ENCODE measurements around the gene TRIO. TPM values are rescaled to one million over a fixed set of nuclear protein-coding genes. Genes with fewer than 3 reads are reported as not detected.

Gene TRIO
- total and polyA plus RNA-seq, 12 donors, result 26.2 to 85.2 (median 61.9) TPM

DNA sequence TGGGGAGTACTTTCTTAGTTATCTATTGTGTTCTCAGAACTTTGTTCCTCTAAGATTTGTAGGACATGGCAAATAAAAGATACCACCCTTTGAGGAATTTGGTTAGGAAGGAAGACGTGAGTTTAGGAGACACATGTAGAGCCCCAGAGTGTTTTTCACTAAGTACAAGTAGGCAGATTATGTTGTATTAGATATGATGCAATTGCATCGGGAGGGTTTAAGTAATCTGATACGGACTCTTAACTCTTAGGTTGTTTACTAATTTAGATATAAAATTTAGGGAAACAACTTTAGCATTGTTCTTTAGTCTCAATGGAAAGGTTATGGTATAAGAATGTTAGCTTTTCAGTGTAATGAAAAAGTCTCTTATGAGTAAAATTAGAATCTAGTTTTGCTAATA, 84.4 kb downstream of the TRIO start:
- H3K27ac ChIP-seq, result peak overlapping the region in 1 of 10 donors; percentile 16
- TF ChIP-seq, protein P1, sequence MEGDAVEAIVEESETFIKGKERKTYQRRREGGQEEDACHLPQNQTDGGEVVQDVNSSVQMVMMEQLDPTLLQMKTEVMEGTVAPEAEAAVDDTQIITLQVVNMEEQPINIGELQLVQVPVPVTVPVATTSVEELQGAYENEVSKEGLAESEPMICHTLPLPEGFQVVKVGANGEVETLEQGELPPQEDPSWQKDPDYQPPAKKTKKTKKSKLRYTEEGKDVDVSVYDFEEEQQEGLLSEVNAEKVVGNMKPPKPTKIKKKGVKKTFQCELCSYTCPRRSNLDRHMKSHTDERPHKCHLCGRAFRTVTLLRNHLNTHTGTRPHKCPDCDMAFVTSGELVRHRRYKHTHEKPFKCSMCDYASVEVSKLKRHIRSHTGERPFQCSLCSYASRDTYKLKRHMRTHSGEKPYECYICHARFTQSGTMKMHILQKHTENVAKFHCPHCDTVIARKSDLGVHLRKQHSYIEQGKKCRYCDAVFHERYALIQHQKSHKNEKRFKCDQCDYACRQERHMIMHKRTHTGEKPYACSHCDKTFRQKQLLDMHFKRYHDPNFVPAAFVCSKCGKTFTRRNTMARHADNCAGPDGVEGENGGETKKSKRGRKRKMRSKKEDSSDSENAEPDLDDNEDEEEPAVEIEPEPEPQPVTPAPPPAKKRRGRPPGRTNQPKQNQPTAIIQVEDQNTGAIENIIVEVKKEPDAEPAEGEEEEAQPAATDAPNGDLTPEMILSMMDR (IDR thresholded peaks at IDR 0.05), result no peak
- ATAC-seq, result no peak
- peaks cover 0 to 91% (median 49%) of the 10 kb centered on the region in 9 donors for H3K4me1 ChIP-seq
- H3K36me3 ChIP-seq, result no peaks in the 10 kb centered on the region
- intact Hi-C loops (cut with DNase I), result no loop called here
- no peaks in the 10 kb centered on the region for H3K9me3 ChIP-seq
- WGBS, 2 donors, result 48 to 49% methylated on average over 3 of the region's 3 CpGs
- no peak for DNase-seq
- H3K27me3 ChIP-seq, result no peaks in the 10 kb centered on the region
- H3K4me3 ChIP-seq, result no peak overlapping the region

DNA sequence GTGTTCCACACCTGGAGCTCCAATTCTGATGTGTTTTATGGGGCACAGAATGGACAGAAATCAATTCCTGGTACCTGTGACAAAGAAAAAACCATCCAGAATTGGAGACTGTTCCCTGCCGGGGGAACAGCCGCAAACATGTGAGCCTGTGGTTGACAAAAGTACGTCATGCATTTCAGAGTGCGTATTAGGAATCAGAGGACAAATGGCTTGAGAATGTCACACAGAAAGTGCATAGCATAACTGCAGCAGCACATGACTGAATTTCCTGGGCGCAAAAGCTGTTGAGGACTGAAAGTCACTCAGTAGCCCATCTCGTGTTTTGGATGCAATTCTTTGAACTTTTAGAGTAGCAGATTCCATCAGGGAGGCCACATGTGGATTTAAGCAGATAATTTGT, 85.1 kb downstream of the TRIO start:
- no peaks in the 10 kb centered on the region for H3K36me3 ChIP-seq
- no peaks in the 10 kb centered on the region for H3K27me3 ChIP-seq
- ATAC-seq (peak in 2 of 8 donors; percentile 38 to 56), DNase-seq (no peak)
- H3K27ac ChIP-seq, result peak overlapping the region in 1 of 10 donors; percentile 8
- TF ChIP-seq, protein P1 (IDR thresholded peaks at IDR 0.05), result no peak
- H3K9me3 ChIP-seq, result no peaks in the 10 kb centered on the region
- intact Hi-C loops (cut with DNase I), result no loop called here
- H3K4me3 ChIP-seq, result no peak overlapping the region
- peaks cover 0 to 84% (median 43%) of the 10 kb centered on the region in 9 donors for H3K4me1 ChIP-seq
- WGBS, 2 donors, result 73 to 86% methylated on average over 6 of the region's 6 CpGs

DNA sequence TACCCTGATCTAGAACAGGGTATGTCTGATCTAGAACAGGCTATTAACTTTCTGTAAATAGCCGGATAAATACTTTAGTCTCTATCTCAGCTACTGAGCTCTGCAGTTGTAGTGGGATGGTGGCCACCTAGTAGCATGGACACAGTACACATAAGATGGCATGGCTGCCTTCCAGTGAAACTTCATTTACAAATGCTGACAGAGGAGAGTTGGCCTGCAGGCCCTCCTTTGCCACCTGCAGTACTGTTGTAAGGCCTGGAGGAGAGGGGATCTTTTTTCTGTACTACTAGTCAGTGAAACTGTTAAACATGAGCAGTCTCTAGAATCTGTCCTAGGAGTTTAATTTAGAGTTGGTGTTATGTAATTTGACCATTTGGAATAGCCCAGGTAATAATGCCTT, 86.0 kb downstream of the TRIO start:
- no peaks in the 10 kb centered on the region for H3K9me3 ChIP-seq
- H3K36me3 ChIP-seq, result no peaks in the 10 kb centered on the region
- H3K4me1 ChIP-seq, result peaks cover 0 to 75% (median 33%) of the 10 kb centered on the region in 9 donors
- H3K27me3 ChIP-seq, result no peaks in the 10 kb centered on the region
- ATAC-seq (peak in 7 of 8 donors; percentile 52 to 90 (median 77)), DNase-seq (peak in 1 of 2 donors; percentile 30)
- H3K27ac ChIP-seq, result peak overlapping the region in 2 of 10 donors; percentile 1 to 38
- intact Hi-C loops (cut with DNase I), result no loop called here
- no peak overlapping the region for H3K4me3 ChIP-seq
- TF ChIP-seq, protein P1 (IDR thresholded peaks at IDR 0.05), result no peak
- WGBS, 2 donors, result 62 to 65% methylated on average over 1 of the region's 1 CpG

DNA sequence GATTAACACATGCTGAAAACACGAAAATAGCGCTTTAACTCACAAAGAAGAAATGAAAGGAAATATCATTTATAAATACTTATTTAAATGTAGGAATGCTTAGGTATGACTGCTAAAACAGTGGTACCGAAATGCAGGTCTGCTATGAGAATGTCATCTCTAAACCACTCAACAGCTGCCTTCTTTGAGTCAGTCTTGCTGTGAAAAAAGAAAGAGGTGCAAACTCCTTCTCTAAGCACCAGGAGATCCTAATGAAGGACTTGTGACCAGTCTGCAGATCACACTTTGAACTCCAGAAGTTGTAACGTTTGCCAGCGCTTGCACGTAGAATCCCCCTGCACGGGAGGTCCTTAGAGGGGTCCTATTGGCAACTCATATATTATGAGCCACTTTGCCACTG, 86.6 kb downstream of the TRIO start:
- H3K4me3 ChIP-seq, result no peak overlapping the region
- H3K27me3 ChIP-seq, result no peaks in the 10 kb centered on the region
- TF ChIP-seq, protein P1 (IDR thresholded peaks at IDR 0.05), result no peak
- intact Hi-C loops (cut with DNase I), result no loop called here
- DNase-seq, result no peak
- no peak for ATAC-seq
- H3K4me1 ChIP-seq, result peaks cover 0 to 71% (median 32%) of the 10 kb centered on the region in 9 donors
- 77 to 82% methylated on average over 7 of the region's 7 CpGs for WGBS, 2 donors
- H3K36me3 ChIP-seq, result no peaks in the 10 kb centered on the region
- peak overlapping the region in 1 of 10 donors; percentile 38 for H3K27ac ChIP-seq
- H3K9me3 ChIP-seq, result no peaks in the 10 kb centered on the region

Measured in heart right ventricle (tissue), 16 donors.